ENCODE data around the gene PLXNA1. TPM values are rescaled to one million over a fixed set of nuclear protein-coding genes. Genes with fewer than 3 reads are reported as not detected.

The PLXNA1 gene
- total RNA-seq, 8 experiments from 2014 or later = 28.2 to 56.1 (median 37.1) TPM

DNA sequence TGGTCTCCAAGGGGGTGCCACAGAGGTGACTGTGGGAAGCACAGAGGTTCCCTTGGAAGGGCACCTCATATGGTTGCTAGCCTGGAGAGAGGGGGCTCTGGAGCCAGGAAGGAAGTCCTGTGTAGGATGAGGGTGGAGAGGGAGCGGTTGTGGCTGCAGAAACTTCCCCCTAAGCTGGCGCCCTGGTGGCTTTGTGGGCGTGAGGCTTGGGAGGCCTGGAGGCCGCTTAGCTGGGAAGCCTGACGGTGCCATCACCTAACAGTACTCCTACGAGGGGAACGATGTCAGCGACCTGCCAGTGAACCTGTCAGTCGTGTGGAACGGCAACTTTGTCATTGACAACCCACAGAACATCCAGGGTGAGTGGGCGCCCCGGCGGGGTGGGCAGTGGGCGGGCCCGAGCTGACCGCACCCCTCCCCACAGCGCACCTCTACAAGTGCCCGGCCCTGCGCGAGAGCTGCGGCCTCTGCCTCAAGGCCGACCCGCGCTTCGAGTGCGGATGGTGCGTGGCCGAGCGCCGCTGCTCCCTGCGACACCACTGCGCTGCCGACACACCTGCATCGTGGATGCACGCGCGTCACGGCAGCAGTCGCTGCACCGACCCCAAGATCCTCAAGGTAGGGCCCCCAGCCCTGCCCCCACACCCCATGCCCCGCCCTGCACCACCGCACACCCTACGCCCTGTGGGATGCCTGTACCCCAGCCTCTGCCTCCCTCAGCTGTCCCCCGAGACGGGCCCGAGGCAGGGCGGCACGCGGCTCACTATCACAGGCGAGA lies 31.0 kb downstream of the PLXNA1 start:
- 90 to 100% (median 100%) methylated on average over 1 to 2 of the region's 50 CpGs; no CpG with 5 or more reads in 7 of the 10 experiments for WGBS, 10 experiments
- peaks cover 71 to 74% of the 10 kb centered on the region in 2 donors for H3K4me1 ChIP-seq (replicated peaks in 1 of 2)
- peak overlapping the region; percentile 66 to 78 for H3K27ac ChIP-seq
- in situ Hi-C loops (cut with MboI; ENCODE audit: low pct_unique_long_range_greater_than_20kb in 2 of 9, low sequenced_read_pairs in 9 of 9, unreplicated experiment in 9 of 9) = no loop called here
- H3K4me3 ChIP-seq = no peak overlapping the region
- no peak for ATAC-seq (replicated peaks in 6 of 8)

GRCh38 chr3:127014536-127015281 lies 31.8 kb downstream of the PLXNA1 start:
- H3K4me3 ChIP-seq = no peak overlapping the region
- peak in 4 of 8 experiments; percentile 0 to 1 (median 0) for ATAC-seq (replicated peaks in 6 of 8)
- 20 to 90% (median 77%) methylated on average over 1 to 5 of the region's 35 CpGs; no CpG with 5 or more reads in 5 of the 10 experiments for WGBS, 10 experiments
- in situ Hi-C loops (cut with MboI; ENCODE audit: low pct_unique_long_range_greater_than_20kb in 2 of 9, low sequenced_read_pairs in 9 of 9, unreplicated experiment in 9 of 9) = no loop called here
- peak overlapping the region; percentile 70 to 78 for H3K27ac ChIP-seq
- H3K4me1 ChIP-seq (replicated peaks in 1 of 2) = peaks cover 63 to 66% of the 10 kb centered on the region in 2 donors

DNA sequence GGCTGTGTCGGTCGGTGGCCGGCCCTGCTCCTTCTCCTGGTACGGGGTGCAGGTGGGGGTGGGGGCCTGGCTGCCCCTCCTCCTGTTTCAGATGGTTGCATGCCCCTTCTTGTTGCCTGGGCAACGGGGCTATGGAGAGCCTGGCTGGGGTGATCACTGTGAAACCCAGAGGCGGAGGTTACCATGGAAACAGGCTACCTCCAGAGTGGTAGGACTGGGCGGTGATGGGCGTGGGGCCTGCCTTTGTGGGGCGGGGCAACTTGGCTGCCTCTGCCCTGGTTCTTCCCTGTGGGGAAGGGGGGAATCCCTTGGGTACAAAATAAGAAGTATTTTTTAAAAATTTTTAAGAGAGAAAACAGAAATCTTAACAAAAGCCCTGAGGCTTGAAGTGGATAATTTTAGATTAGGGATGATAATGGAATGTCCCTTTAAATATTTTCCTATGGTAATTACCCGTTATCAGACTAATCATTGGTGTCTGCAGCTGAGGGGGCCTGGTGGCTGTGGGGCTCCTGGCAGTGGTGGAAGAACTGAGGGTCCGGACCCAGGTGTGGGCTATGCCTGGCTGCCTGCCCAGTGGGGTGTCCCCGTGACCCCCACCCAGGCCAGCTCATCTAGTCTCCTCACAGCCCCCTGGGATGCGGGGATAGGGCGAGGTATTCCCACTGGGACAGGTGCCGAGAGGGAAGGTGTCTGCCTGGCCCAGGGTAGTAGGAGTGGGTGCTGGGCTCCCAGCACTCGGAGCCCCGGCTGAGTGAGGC lies 32.5 kb downstream of the PLXNA1 start:
- Histone ChIP-seq H3K27ac (peak overlapping the region; percentile 70 to 78), H3K4me1 (replicated peaks in 1 of 2) (peaks cover 56 to 59% of the 10 kb centered on the region in 2 donors), H3K4me3 (no peak overlapping the region)
- in situ Hi-C loops (cut with MboI; ENCODE audit: low pct_unique_long_range_greater_than_20kb in 2 of 9, low sequenced_read_pairs in 9 of 9, unreplicated experiment in 9 of 9) = no loop called here
- ATAC-seq (replicated peaks in 6 of 8) = peak; percentile 48 to 88 (median 66)
- 0 to 100% (median 39%) methylated on average over 1 to 3 of the region's 17 CpGs; no CpG with 5 or more reads in 6 of the 10 experiments for WGBS, 10 experiments

DNA sequence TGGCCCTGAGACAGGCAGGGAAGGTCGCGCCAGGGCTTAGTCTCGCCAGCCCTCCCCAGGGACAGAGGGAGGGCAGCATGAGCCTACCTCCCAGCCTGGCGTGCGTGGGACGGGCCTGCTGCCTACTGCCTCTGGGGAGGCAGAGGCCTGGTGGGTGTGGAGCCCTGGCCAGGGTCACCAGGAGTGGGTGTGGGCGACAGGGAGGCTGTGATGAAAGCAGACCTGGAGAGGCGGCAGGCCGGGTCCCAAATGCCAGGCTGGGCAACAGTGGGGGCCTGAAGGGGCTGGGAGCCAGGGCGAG lies 33.1 kb downstream of the PLXNA1 start:
- Histone ChIP-seq H3K4me3 (no peak overlapping the region), H3K27ac (peak overlapping the region; percentile 25 to 67)
- in situ Hi-C loops (cut with MboI; ENCODE audit: low pct_unique_long_range_greater_than_20kb in 2 of 9, low sequenced_read_pairs in 9 of 9, unreplicated experiment in 9 of 9) = no loop called here

GRCh38 chr3:127016461-127016860 lies 33.5 kb downstream of the PLXNA1 start:
- no peak for ATAC-seq (replicated peaks in 6 of 8)
- WGBS, 10 experiments = 67 to 100% (median 97%) methylated on average over 2 to 5 of the region's 15 CpGs; no CpG with 5 or more reads in 6 of the 10 experiments
- Histone ChIP-seq H3K4me1 (replicated peaks in 1 of 2) (peaks cover 46 to 49% of the 10 kb centered on the region in 2 donors), H3K4me3 (no peak overlapping the region), H3K27ac (no peak overlapping the region)
- in situ Hi-C loops (cut with MboI; ENCODE audit: low pct_unique_long_range_greater_than_20kb in 2 of 9, low sequenced_read_pairs in 9 of 9, unreplicated experiment in 9 of 9) = no loop called here

More for the DNA sequence above, 33.1 kb downstream of the PLXNA1 start:
- ATAC-seq (replicated peaks in 6 of 8) = no peak
- WGBS, 10 experiments = 87% methylated on average over 3 of the region's 10 CpGs; no CpG with 5 or more reads in 9 of the 10 experiments
- H3K4me1 ChIP-seq (replicated peaks in 1 of 2) = peaks cover 51 to 53% of the 10 kb centered on the region in 2 donors

DNA sequence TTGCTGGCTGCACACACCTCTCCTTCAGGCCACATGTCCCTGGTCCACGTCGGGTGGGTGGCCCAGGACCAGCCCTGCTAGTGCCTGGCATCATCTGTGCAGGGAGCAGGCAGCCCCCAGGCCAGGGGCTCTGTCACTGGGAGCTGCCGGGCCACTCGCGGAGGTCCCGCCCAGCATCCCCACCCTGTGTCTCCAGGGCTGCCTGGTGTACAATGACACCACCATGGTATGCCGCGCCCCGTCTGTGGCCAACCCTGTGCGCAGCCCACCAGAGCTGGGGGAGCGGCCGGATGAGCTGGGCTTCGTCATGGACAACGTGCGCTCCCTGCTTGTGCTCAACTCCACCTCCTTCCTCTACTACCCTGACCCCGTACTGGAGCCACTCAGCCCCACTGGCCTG lies 34.3 kb downstream of the PLXNA1 start:
- peaks cover 38 to 41% of the 10 kb centered on the region in 2 donors for H3K4me1 ChIP-seq (replicated peaks in 1 of 2)
- 73% methylated on average over 3 of the region's 16 CpGs; no CpG with 5 or more reads in 9 of the 10 experiments for WGBS, 10 experiments
- no peak overlapping the region for H3K27ac ChIP-seq
- no peak overlapping the region for H3K4me3 ChIP-seq
- no peak for ATAC-seq (replicated peaks in 6 of 8)
- in situ Hi-C loops (cut with MboI; ENCODE audit: low pct_unique_long_range_greater_than_20kb in 2 of 9, low sequenced_read_pairs in 9 of 9, unreplicated experiment in 9 of 9) = no loop called here

DNA sequence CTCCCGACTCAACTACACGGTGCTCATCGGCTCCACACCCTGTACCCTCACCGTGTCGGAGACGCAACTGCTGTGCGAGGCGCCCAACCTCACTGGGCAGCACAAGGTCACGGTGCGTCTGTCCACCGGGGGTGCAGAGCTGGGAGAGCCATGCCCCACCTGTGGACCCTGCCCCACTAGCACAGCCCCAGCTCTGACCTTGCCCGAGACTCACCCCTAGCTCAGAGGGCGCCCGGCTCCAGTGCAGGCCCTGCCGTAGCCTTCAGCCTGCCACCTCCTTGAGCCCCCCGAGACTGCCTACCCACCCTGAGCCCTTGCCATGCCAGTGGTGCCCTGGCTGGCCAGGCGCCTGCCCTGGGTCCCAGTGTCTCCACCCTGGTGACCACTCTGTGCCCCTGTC lies 34.9 kb downstream of the PLXNA1 start:
- Histone ChIP-seq H3K27ac (no peak overlapping the region), H3K4me1 (replicated peaks in 1 of 2) (peaks cover 33 to 35% of the 10 kb centered on the region in 2 donors), H3K4me3 (no peak overlapping the region)
- in situ Hi-C loops (cut with MboI; ENCODE audit: low pct_unique_long_range_greater_than_20kb in 2 of 9, low sequenced_read_pairs in 9 of 9, unreplicated experiment in 9 of 9) = no loop called here
- no peak for ATAC-seq (replicated peaks in 6 of 8)
- 100% methylated on average over 3 of the region's 17 CpGs; no CpG with 5 or more reads in 9 of the 10 experiments for WGBS, 10 experiments

DNA sequence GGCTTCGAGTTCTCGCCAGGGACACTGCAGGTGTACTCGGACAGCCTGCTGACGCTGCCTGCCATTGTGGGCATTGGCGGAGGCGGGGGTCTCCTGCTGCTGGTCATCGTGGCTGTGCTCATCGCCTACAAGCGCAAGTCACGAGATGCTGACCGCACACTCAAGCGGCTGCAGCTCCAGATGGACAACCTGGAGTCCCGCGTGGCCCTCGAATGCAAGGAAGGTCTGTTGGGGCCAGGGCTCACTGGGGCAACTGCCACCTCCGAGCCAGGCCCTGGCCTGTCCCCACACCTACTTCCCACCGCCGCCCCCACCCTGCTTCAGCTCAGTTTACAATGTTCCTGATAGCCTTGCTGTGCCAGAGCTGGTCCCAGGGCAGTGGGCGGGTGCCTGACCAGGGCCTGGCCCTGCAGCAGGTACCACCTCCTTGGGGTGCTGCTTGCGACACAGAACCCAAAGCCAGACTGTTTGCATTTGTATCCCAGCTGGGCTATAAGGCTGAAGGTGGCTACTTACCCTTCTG lies 35.5 kb downstream of the PLXNA1 start:
- H3K4me3 ChIP-seq = no peak overlapping the region
- in situ Hi-C loops (cut with MboI; ENCODE audit: low pct_unique_long_range_greater_than_20kb in 2 of 9, low sequenced_read_pairs in 9 of 9, unreplicated experiment in 9 of 9) = no loop called here

GRCh38 chr3:127019449-127019848 lies 36.5 kb downstream of the PLXNA1 start:
- Histone ChIP-seq H3K4me3 (no peak overlapping the region), H3K4me1 (replicated peaks in 1 of 2) (peaks cover 18 to 19% of the 10 kb centered on the region in 2 donors), H3K27ac (no peak overlapping the region)
- no peak for ATAC-seq (replicated peaks in 6 of 8)
- in situ Hi-C loops (cut with MboI; ENCODE audit: low pct_unique_long_range_greater_than_20kb in 2 of 9, low sequenced_read_pairs in 9 of 9, unreplicated experiment in 9 of 9) = no loop called here
- 100% methylated on average over 4 of the region's 8 CpGs; no CpG with 5 or more reads in 9 of the 10 experiments for WGBS, 10 experiments

More for the DNA sequence above, 35.5 kb downstream of the PLXNA1 start:
- 80 to 100% (median 85%) methylated on average over 2 to 4 of the region's 20 CpGs; no CpG with 5 or more reads in 7 of the 10 experiments for WGBS, 10 experiments
- Histone ChIP-seq H3K27ac (no peak overlapping the region), H3K4me1 (replicated peaks in 1 of 2) (peaks cover 27 to 29% of the 10 kb centered on the region in 2 donors)
- no peak for ATAC-seq (replicated peaks in 6 of 8)

- WGBS, 10 experiments = 100% methylated on average over 1 to 3 of the region's 13 CpGs; no CpG with 5 or more reads in 8 of the 10 experiments
- no peak overlapping the region for H3K4me3 ChIP-seq
- no peak for ATAC-seq (replicated peaks in 6 of 8)
- no peak overlapping the region for H3K27ac ChIP-seq
- in situ Hi-C loops (cut with MboI; ENCODE audit: low pct_unique_long_range_greater_than_20kb in 2 of 9, low sequenced_read_pairs in 9 of 9, unreplicated experiment in 9 of 9) = no loop called here
- peaks cover 7 to 8% of the 10 kb centered on the region in 2 donors for H3K4me1 ChIP-seq (replicated peaks in 1 of 2)
Measured at GRCh38 chr3:127020543-127020942, 37.6 kb downstream of the PLXNA1 start.

- ATAC-seq (replicated peaks in 6 of 8) = no peak
- no peaks in the 10 kb centered on the region for H3K4me1 ChIP-seq (replicated peaks in 1 of 2)
- in situ Hi-C loops (cut with MboI; ENCODE audit: low pct_unique_long_range_greater_than_20kb in 2 of 9, low sequenced_read_pairs in 9 of 9, unreplicated experiment in 9 of 9) = no loop called here
- 100% methylated on average over 1 of the region's 7 CpGs; no CpG with 5 or more reads in 9 of the 10 experiments for WGBS, 10 experiments
- no peak overlapping the region for H3K27ac ChIP-seq
- H3K4me3 ChIP-seq = no peak overlapping the region
Measured at GRCh38 chr3:127022849-127023248, 39.9 kb downstream of the PLXNA1 start.

GRCh38 chr3:127025456-127025855 lies 42.5 kb downstream of the PLXNA1 start:
- 40 to 100% (median 90%) methylated on average over 1 to 3 of the region's 3 CpGs; no CpG with 5 or more reads in 1 of the 10 experiments for WGBS, 10 experiments
- H3K4me3 ChIP-seq = no peak overlapping the region
- peak in 2 of 8 experiments; percentile 16 to 30 for ATAC-seq (replicated peaks in 6 of 8)
- H3K4me1 ChIP-seq (replicated peaks in 1 of 2) = no peaks in the 10 kb centered on the region
- no peak overlapping the region for H3K27ac ChIP-seq
- in situ Hi-C loops (cut with MboI; ENCODE audit: low pct_unique_long_range_greater_than_20kb in 2 of 9, low sequenced_read_pairs in 9 of 9, unreplicated experiment in 9 of 9) = no loop called here
